ENCODE measurements around the gene CBLN4. TPM values are rescaled to one million over a fixed set of nuclear protein-coding genes. Genes with fewer than 3 reads are reported as not detected.

The CBLN4 gene
- total RNA-seq, 1 experiment from 2014 or later = not detected

- DNase-seq = no peak
- Histone ChIP-seq H3K56ac (ENCODE audit: insufficient read length, low read depth, low read length) (no peak overlapping the region), H4K91ac (ENCODE audit: insufficient read length, low read depth, low read length) (no peak overlapping the region), H3T11ph (ENCODE audit: low read length) (no peak overlapping the region), H3K79me1 (ENCODE audit: insufficient read depth, low read depth, low read length, poor library complexity, severe bottlenecking) (no peaks in the 10 kb centered on the region), H4K8ac (replicated peaks; ENCODE audit: insufficient read length, low read depth, low read length) (no peak overlapping the region), H2AFZ (ENCODE audit: low read length) (no peak overlapping the region), H3K27ac (ENCODE audit: insufficient read length, low read depth, low read length) (no peak overlapping the region), H3K23ac (ENCODE audit: insufficient read length, low read depth, low read length) (no peak overlapping the region), H3K4me1 (ENCODE audit: insufficient read depth, low read length) (no peaks in the 10 kb centered on the region; the same call in 1 of the 2 replicates), H3K4ac (ENCODE audit: low read depth, low read length) (no peak overlapping the region), H4K5ac (ENCODE audit: insufficient read length, low read depth, low read length) (no peak overlapping the region), H2AK5ac (ENCODE audit: insufficient read length, low read length) (no peak overlapping the region), H3K9ac (ENCODE audit: extremely low read depth, insufficient read length, low read length) (no peak overlapping the region), H2BK12ac (ENCODE audit: insufficient read length, low read depth, low read length) (no peak overlapping the region), H3K79me2 (ENCODE audit: insufficient read depth, low read length) (no peaks in the 10 kb centered on the region), H3K23me2 (ENCODE audit: insufficient read length, low read depth, low read length, poor library complexity, severe bottlenecking) (no peaks in the 10 kb centered on the region), H2BK20ac (ENCODE audit: low read depth, low read length, poor library complexity, severe bottlenecking) (no peak overlapping the region), H2BK15ac (ENCODE audit: low read depth, low read length) (no peak overlapping the region), H3K9me3 (ENCODE audit: control insufficient read depth, low read depth, low read length) (peaks cover 22% of the 10 kb centered on the region), H3K18ac (ENCODE audit: insufficient read length, low read depth, low read length) (no peak overlapping the region), H3K4me2 (ENCODE audit: insufficient read depth, insufficient read length, low read length) (no peak overlapping the region), H2BK120ac (ENCODE audit: low read depth, low read length, poor library complexity, severe bottlenecking) (no peak overlapping the region), H3K27me3 (ENCODE audit: insufficient read depth, low read length) (peaks cover 30% of the 10 kb centered on the region; the same call in 1 of the 2 replicates), H3K14ac (ENCODE audit: insufficient read depth, low read length) (no peak overlapping the region), H2BK5ac (ENCODE audit: insufficient read length, low read length) (no peak overlapping the region), H4K20me1 (ENCODE audit: control insufficient read depth, insufficient read depth, insufficient read length) (no peaks in the 10 kb centered on the region)
- TF ChIP-seq CTCF (conservative IDR thresholded peaks at IDR 0.05) = no peak
- no peak overlapping the region for H3K4me3 Mint-ChIP-seq
- WGBS (ENCODE audit: extremely low coverage, insufficient read length, low lambda C conversion rate) = no CpG with 5 or more reads among the region's 3 CpGs
- peaks cover 67 to 77% of the 10 kb centered on the region in 2 experiments for H3K9me3 Mint-ChIP-seq
- peaks cover 9 to 16% (median 12%) of the 10 kb centered on the region in 3 experiments for H3K36me3 Mint-ChIP-seq (ENCODE audit: insufficient read depth in 1 of 3, low read depth in 3 of 3)
- no peaks in the 10 kb centered on the region for H3K27me3 Mint-ChIP-seq (ENCODE audit: low read depth)
- H3K4me1 Mint-ChIP-seq = no peaks in the 10 kb centered on the region
- no peak overlapping the region for H3K27ac Mint-ChIP-seq
These were observed 3.4 kb downstream of the CBLN4 start for GRCh38 chr20:56001890-56002289.

All from H9 (cell line).